Fibroblast of lung (primary cell): ENCODE measurements around the gene RNF115.
"Not testable (repeated sequence)": the region's sequence is repeated elsewhere in the genome, so short reads cannot be mapped to it uniquely, and the experiment has no call there.

Experiments
- CTCF ChIP-seq, 2 donors: IDR thresholded peaks in 1 of 2; conservative IDR thresholded peaks in 1 of 2; 1 replicate in 1 of 2; 2 replicates in 1 of 2; pipeline ENCODE4 v1.5.1; 2011 to 2012; ENCODE audit warnings: low read length in 2 of 2, control low read depth in 1 of 2, inconsistent platforms in 1 of 2, low read depth in 1 of 2, mild to moderate bottlenecking in 1 of 2
- EZH2 ChIP-seq: IDR thresholded peaks from 2 replicates; pipeline ENCODE4 v1.5.1; 2012; ENCODE audit warnings: low read length, control low read depth, mild to moderate bottlenecking; ENCODE audit errors: missing control alignments

GRCh38 chr1:145768004-145768403 lies 55.9 kb downstream of the RNF115 start:
- TF ChIP-seq CTCF (conservative IDR thresholded peaks at IDR 0.05 in 1 of 2, IDR thresholded peaks at IDR 0.05 in 1 of 2; ENCODE audit: low read depth in 1 of 2, low read length in 2 of 2); EZH2: not testable (repeated sequence)
